Measurements from ENCODE around the gene C9orf72.

C9orf72 gene

DNA sequence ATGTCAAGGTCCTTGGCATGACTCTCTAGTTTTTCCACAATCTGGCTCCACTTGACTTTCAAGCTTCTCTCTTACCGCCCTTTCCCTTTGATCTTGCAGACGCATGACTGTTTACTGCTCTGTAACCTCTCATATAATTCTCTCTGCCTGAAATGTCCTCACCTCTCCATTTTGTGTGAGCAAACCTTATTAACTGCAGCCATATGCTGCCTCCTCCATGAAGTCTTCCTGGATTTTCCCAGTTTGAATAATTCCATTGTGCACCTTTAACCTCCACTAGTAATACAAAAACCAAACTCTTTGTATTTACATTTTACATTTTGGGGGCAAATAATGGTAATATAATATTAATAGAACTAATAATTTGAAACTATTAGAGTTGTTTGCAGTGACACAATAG is 9.5 kb upstream of the C9orf72 start:
- no peaks in the 10 kb centered on the region for H3K9me3 ChIP-seq (ENCODE audit: control insufficient read depth, low read length)
- no peaks in the 10 kb centered on the region for H3K4me1 ChIP-seq (ENCODE audit: control insufficient read depth, insufficient read depth, low read length)
- H3K4me3 ChIP-seq (ENCODE audit: insufficient read depth, low read depth, low read length): no peak overlapping the region
- H3K36me3 ChIP-seq (ENCODE audit: control insufficient read depth, insufficient read depth, low read length): no peaks in the 10 kb centered on the region
- H3K27me3 ChIP-seq (ENCODE audit: control insufficient read depth, insufficient read depth, low read length, poor library complexity, severe bottlenecking): no peaks in the 10 kb centered on the region
- H3K27ac ChIP-seq (ENCODE audit: insufficient read depth, low read depth, low read length, poor library complexity, severe bottlenecking): no peak overlapping the region
- 92 to 94% methylated on average over 2 of the region's 2 CpGs for WGBS, 2 experiments

DNA sequence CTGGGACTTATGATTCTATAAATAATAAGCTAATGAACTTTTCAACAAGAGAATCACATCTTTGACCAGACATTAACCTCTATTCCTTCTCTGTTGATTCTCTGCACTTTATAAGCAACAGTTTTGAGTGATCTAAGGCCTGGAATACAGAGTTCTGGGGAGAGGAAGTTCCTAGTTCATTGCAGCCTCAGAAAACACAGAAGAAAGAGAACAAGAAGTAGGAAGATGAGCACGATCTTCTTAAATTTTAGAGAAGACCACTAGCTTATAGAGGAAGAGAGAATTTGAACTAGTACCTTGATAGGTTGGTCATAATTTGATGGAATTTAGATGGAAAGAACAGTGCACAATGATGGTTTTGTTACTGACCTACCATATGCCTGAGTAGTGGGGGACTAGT is 8.5 kb upstream of the C9orf72 start:
- Histone ChIP-seq H3K36me3 (ENCODE audit: control insufficient read depth, insufficient read depth, low read length) (no peaks in the 10 kb centered on the region), H3K27ac (ENCODE audit: insufficient read depth, low read depth, low read length, poor library complexity, severe bottlenecking) (no peak overlapping the region), H3K4me1 (ENCODE audit: control insufficient read depth, insufficient read depth, low read length) (no peaks in the 10 kb centered on the region), H3K4me3 (ENCODE audit: insufficient read depth, low read depth, low read length) (no peak overlapping the region), H3K9me3 (ENCODE audit: control insufficient read depth, low read length) (no peaks in the 10 kb centered on the region), H3K27me3 (ENCODE audit: control insufficient read depth, insufficient read depth, low read length, poor library complexity, severe bottlenecking) (no peaks in the 10 kb centered on the region)
- 96 to 100% methylated on average over 1 of the region's 1 CpG for WGBS, 2 experiments

DNA sequence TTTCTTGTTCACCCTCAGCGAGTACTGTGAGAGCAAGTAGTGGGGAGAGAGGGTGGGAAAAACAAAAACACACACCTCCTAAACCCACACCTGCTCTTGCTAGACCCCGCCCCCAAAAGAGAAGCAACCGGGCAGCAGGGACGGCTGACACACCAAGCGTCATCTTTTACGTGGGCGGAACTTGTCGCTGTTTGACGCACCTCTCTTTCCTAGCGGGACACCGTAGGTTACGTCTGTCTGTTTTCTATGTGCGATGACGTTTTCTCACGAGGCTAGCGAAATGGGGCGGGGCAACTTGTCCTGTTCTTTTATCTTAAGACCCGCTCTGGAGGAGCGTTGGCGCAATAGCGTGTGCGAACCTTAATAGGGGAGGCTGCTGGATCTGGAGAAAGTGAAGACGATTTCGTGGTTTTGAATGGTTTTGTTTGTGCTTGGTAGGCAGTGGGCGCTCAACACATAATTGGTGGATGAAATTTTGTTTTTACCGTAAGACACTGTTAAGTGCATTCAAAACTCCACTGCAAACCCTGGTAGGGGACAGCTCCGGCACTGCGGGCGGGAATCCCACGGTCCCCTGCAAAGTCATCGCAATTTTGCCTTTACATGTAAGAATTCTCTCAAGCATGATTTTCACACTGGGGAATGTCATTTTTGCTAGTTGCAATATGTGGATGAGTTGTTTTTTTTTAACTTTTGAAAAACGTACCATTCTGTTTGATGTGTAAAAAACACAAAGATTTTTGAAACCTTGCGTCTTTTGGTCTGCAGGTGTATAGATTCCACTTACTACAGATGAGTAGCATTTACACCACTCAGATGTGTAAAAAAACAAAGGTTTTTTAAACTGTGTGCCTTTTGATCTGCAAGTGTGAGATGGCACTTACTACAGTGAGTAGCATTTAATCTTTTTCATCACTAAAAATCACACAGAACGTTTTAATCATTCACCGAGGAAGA is 631 bp upstream of the C9orf72 start:
- Histone ChIP-seq H3K4me1 (ENCODE audit: control insufficient read depth, insufficient read depth, low read length) (no peaks in the 10 kb centered on the region), H3K27ac (ENCODE audit: insufficient read depth, low read depth, low read length, poor library complexity, severe bottlenecking) (peak overlapping the region; percentile 92), H3K9me3 (ENCODE audit: control insufficient read depth, low read length) (no peaks in the 10 kb centered on the region), H3K36me3 (ENCODE audit: control insufficient read depth, insufficient read depth, low read length) (no peaks in the 10 kb centered on the region), H3K4me3 (ENCODE audit: insufficient read depth, low read depth, low read length) (peak overlapping the region; percentile 62), H3K27me3 (ENCODE audit: control insufficient read depth, insufficient read depth, low read length, poor library complexity, severe bottlenecking) (no peaks in the 10 kb centered on the region)
- WGBS, 2 experiments: 6 to 7% methylated on average over 33 to 34 of the region's 35 CpGs

DNA sequence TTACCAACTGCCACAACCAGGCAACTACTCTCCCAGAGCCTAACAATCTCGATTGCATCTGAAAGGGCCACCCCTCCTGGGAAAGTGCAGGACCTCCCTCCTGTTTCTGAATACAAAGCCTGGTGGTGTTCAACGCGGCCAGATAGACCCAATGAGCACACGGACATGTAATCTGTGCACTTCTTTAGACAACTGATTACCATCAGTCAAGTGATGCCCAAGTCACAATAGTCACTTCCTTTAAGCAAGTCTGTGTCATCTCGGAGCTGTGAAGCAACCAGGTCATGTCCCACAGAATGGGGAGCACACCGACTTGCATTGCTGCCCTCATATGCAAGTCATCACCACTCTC is 739 bp downstream of the C9orf72 start:
- H3K27ac ChIP-seq (ENCODE audit: insufficient read depth, low read depth, low read length, poor library complexity, severe bottlenecking): peak overlapping the region; percentile 83
- WGBS, 2 experiments: 0 to 1% methylated on average over 6 of the region's 6 CpGs

DNA sequence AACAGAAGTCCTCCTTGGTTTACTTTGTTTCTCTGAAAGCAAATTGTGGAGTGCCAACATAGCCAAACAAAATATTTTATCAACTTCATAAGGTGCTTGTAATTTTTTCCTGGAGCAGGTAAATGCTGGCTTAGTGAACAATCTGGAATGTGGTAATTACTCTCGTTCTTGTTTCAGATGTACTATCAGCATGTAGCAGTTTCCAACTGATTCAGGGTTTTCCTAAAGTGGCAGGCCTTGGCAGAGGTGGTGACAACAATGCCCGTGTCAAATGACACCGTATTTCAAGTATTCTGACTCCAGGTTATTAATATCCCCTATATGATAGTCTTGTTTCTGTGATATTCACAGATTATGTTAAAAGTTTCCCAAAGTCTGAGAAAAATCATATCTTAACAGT is 1.2 kb downstream of the C9orf72 start:
- 68 to 83% methylated on average over 2 to 3 of the region's 3 CpGs for WGBS, 2 experiments
- Histone ChIP-seq H3K4me1 (ENCODE audit: control insufficient read depth, insufficient read depth, low read length) (no peaks in the 10 kb centered on the region), H3K9me3 (ENCODE audit: control insufficient read depth, low read length) (no peaks in the 10 kb centered on the region), H3K36me3 (ENCODE audit: control insufficient read depth, insufficient read depth, low read length) (no peaks in the 10 kb centered on the region), H3K4me3 (ENCODE audit: insufficient read depth, low read depth, low read length) (peak overlapping the region; percentile 62), H3K27ac (ENCODE audit: insufficient read depth, low read depth, low read length, poor library complexity, severe bottlenecking) (no peak overlapping the region), H3K27me3 (ENCODE audit: control insufficient read depth, insufficient read depth, low read length, poor library complexity, severe bottlenecking) (no peaks in the 10 kb centered on the region)

More for the DNA sequence above, 739 bp downstream of the C9orf72 start:
- H3K4me3 ChIP-seq (ENCODE audit: insufficient read depth, low read depth, low read length): peak overlapping the region; percentile 62
- H3K36me3 ChIP-seq (ENCODE audit: control insufficient read depth, insufficient read depth, low read length): no peaks in the 10 kb centered on the region
- no peaks in the 10 kb centered on the region for H3K4me1 ChIP-seq (ENCODE audit: control insufficient read depth, insufficient read depth, low read length)
- no peaks in the 10 kb centered on the region for H3K9me3 ChIP-seq (ENCODE audit: control insufficient read depth, low read length)
- H3K27me3 ChIP-seq (ENCODE audit: control insufficient read depth, insufficient read depth, low read length, poor library complexity, severe bottlenecking): no peaks in the 10 kb centered on the region

DNA sequence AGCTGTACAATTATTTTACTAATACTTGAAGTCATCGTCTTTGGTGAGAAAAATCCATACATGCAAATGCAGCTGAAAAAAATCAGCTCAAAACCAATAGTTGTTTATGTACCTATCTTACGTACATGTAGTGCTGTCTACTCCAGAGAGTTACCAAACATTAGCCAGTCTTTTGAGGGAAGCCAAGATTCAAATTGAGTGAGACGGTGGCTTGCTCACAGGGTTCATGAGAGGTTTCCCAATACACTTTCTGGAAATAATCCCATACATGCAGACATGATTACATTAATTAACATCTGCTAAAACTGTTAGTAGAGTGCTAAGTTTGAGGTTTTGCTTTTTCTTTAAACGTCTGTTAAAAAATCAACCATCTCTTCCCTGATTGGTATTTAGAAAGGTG is 2.3 kb downstream of the C9orf72 start:
- H3K27ac ChIP-seq (ENCODE audit: insufficient read depth, low read depth, low read length, poor library complexity, severe bottlenecking): no peak overlapping the region
- no peak overlapping the region for H3K4me3 ChIP-seq (ENCODE audit: insufficient read depth, low read depth, low read length)
- H3K27me3 ChIP-seq (ENCODE audit: control insufficient read depth, insufficient read depth, low read length, poor library complexity, severe bottlenecking): no peaks in the 10 kb centered on the region
- WGBS, 2 experiments: 98 to 100% methylated on average over 4 of the region's 4 CpGs
- H3K4me1 ChIP-seq (ENCODE audit: control insufficient read depth, insufficient read depth, low read length): no peaks in the 10 kb centered on the region
- H3K9me3 ChIP-seq (ENCODE audit: control insufficient read depth, low read length): no peaks in the 10 kb centered on the region
- peaks cover 2% of the 10 kb centered on the region for H3K36me3 ChIP-seq (ENCODE audit: control insufficient read depth, insufficient read depth, low read length)

DNA sequence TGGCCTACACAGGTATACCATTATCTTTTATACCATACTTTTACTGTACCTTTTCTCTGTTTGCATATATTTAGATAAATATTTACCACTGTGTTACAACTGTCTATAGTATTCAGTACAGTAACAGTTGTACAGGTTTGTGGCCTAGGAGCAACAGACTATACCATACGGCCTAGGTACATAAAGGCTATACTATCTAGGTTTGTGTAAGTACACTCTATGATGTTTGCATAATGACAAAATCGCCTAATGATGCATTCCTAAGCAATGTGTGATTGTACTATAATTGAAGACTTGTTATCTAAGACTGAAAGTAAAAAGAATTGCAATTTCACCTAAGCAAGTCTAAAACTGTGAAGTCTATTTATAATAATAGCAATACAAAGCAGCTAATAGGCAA is 3.9 kb downstream of the C9orf72 start:
- Histone ChIP-seq H3K27ac (ENCODE audit: insufficient read depth, low read depth, low read length, poor library complexity, severe bottlenecking) (no peak overlapping the region), H3K9me3 (ENCODE audit: control insufficient read depth, low read length) (no peaks in the 10 kb centered on the region), H3K4me1 (ENCODE audit: control insufficient read depth, insufficient read depth, low read length) (no peaks in the 10 kb centered on the region), H3K27me3 (ENCODE audit: control insufficient read depth, insufficient read depth, low read length, poor library complexity, severe bottlenecking) (no peaks in the 10 kb centered on the region), H3K4me3 (ENCODE audit: insufficient read depth, low read depth, low read length) (no peak overlapping the region), H3K36me3 (ENCODE audit: control insufficient read depth, insufficient read depth, low read length) (peaks cover 2% of the 10 kb centered on the region)
- 97 to 100% methylated on average over 2 of the region's 2 CpGs for WGBS, 2 experiments

DNA sequence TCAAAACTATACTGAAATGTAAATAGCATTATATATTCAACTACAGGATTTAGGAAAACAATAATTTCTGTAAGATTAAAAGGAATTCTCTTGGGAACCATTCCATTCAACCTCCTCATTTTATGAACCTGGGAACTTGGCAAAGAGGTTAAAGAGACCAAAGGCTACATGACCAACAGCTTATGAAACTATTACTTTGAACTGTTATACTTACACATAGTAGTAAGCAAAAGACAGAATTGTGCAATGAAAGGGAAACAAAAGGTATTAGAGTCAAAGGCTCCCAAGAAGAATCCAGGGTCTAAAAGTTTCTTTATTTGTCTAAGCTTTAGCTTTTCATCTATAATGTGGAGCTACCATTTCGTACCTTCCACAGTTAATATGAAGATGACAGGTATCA is 7.2 kb downstream of the C9orf72 start:
- Histone ChIP-seq H3K4me1 (ENCODE audit: control insufficient read depth, insufficient read depth, low read length) (no peaks in the 10 kb centered on the region), H3K9me3 (ENCODE audit: control insufficient read depth, low read length) (no peaks in the 10 kb centered on the region), H3K36me3 (ENCODE audit: control insufficient read depth, insufficient read depth, low read length) (peaks cover 12% of the 10 kb centered on the region), H3K27me3 (ENCODE audit: control insufficient read depth, insufficient read depth, low read length, poor library complexity, severe bottlenecking) (no peaks in the 10 kb centered on the region), H3K27ac (ENCODE audit: insufficient read depth, low read depth, low read length, poor library complexity, severe bottlenecking) (no peak overlapping the region), H3K4me3 (ENCODE audit: insufficient read depth, low read depth, low read length) (no peak overlapping the region)
- 100% methylated on average over 1 of the region's 1 CpG; no CpG with 5 or more reads in 1 of the 2 experiments for WGBS, 2 experiments

DNA sequence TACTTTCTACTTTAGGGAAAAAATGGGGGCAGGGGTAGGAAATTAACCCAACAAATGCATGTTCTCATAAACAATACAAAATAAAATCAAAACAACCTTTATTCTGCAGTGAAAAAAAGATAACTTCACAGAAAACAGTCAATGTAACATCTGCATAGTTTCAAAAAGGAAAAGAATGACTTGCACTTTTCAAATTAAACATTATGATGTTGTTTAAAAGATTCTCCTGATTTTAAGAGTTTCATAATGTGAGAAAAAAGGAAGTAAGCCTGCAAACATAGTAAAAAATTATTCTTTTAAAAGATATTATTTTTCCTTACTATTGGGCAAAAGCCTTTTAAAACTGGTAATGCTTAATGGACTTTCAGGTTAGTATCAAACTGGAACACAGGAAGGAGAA is 7.6 kb downstream of the C9orf72 start:
- Histone ChIP-seq H3K4me3 (ENCODE audit: insufficient read depth, low read depth, low read length) (no peak overlapping the region), H3K27ac (ENCODE audit: insufficient read depth, low read depth, low read length, poor library complexity, severe bottlenecking) (no peak overlapping the region), H3K4me1 (ENCODE audit: control insufficient read depth, insufficient read depth, low read length) (no peaks in the 10 kb centered on the region), H3K9me3 (ENCODE audit: control insufficient read depth, low read length) (no peaks in the 10 kb centered on the region), H3K27me3 (ENCODE audit: control insufficient read depth, insufficient read depth, low read length, poor library complexity, severe bottlenecking) (no peaks in the 10 kb centered on the region), H3K36me3 (ENCODE audit: control insufficient read depth, insufficient read depth, low read length) (peaks cover 12% of the 10 kb centered on the region)

DNA sequence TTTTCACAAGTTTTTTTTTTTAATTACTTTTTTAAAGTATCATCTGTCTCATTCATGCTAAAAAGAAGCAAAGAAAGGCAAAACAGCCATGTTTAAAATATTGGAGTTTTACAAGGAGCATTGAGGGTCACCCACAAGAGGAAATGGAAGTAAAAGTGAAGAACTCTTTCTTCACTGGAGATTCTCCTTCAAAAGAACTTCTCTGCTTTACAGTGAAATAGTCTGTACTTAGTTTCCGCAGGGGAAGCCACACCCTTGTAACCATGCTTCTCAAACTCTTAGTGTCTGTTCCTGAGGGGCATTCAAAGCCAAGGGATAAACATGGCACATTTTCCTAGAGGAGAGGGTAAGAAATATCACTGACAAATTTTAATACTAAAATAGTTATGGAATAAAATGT is 8.6 kb downstream of the C9orf72 start:
- H3K27me3 ChIP-seq (ENCODE audit: control insufficient read depth, insufficient read depth, low read length, poor library complexity, severe bottlenecking): no peaks in the 10 kb centered on the region
- no peaks in the 10 kb centered on the region for H3K4me1 ChIP-seq (ENCODE audit: control insufficient read depth, insufficient read depth, low read length)
- H3K4me3 ChIP-seq (ENCODE audit: insufficient read depth, low read depth, low read length): no peak overlapping the region
- H3K27ac ChIP-seq (ENCODE audit: insufficient read depth, low read depth, low read length, poor library complexity, severe bottlenecking): no peak overlapping the region
- H3K36me3 ChIP-seq (ENCODE audit: control insufficient read depth, insufficient read depth, low read length): peaks cover 12% of the 10 kb centered on the region
- WGBS, 2 experiments: 100% methylated on average over 1 of the region's 1 CpG
- no peaks in the 10 kb centered on the region for H3K9me3 ChIP-seq (ENCODE audit: control insufficient read depth, low read length)

Data from ectodermal cell (in vitro differentiated cells).